ENCODE measurements around the gene FBXO5.

Gene FBXO5

GRCh38 chr6:152946995-152947394 lies 35.8 kb downstream of the FBXO5 start:
- no peak overlapping the region for H3K9ac ChIP-seq
- no peaks in the 10 kb centered on the region for H3K36me3 ChIP-seq (ENCODE audit: control insufficient read depth, insufficient read depth, low read length)
- no peaks in the 10 kb centered on the region for H3K79me2 ChIP-seq
- H3K4me3 ChIP-seq (ENCODE audit: low read depth, low read length), result no peak overlapping the region
- no peaks in the 10 kb centered on the region for H3K4me1 ChIP-seq
- H3K9me3 ChIP-seq (ENCODE audit: control insufficient read depth, low read length), result peaks cover 3% of the 10 kb centered on the region
- H3K27ac ChIP-seq, result no peak overlapping the region
- H3K4me2 ChIP-seq (ENCODE audit: low read length), result no peak overlapping the region
- no peak overlapping the region for H2AFZ ChIP-seq
- no peak for TF ChIP-seq CTCF (IDR thresholded peaks at IDR 0.05)
- no peaks in the 10 kb centered on the region for H3K27me3 ChIP-seq (ENCODE audit: control insufficient read depth, insufficient read depth, low read length)

GRCh38 chr6:152946484-152946883 lies 36.4 kb downstream of the FBXO5 start:
- Histone ChIP-seq H3K4me2 (ENCODE audit: low read length) (no peak overlapping the region), H3K27ac (no peak overlapping the region), H2AFZ (no peak overlapping the region), H3K27me3 (ENCODE audit: control insufficient read depth, insufficient read depth, low read length) (no peaks in the 10 kb centered on the region), H3K9ac (no peak overlapping the region), H3K36me3 (ENCODE audit: control insufficient read depth, insufficient read depth, low read length) (no peaks in the 10 kb centered on the region), H3K79me2 (no peaks in the 10 kb centered on the region), H3K4me1 (no peaks in the 10 kb centered on the region), H3K4me3 (ENCODE audit: low read depth, low read length) (no peak overlapping the region), H3K9me3 (ENCODE audit: control insufficient read depth, low read length) (peaks cover 3% of the 10 kb centered on the region)
- TF ChIP-seq CTCF (IDR thresholded peaks at IDR 0.05), result no peak

GRCh38 chr6:152943260-152943897 lies 39.5 kb downstream of the FBXO5 start:
- Histone ChIP-seq H3K4me2 (ENCODE audit: low read length) (no peak overlapping the region), H3K4me3 (ENCODE audit: low read depth, low read length) (no peak overlapping the region), H2AFZ (no peak overlapping the region), H3K4me1 (no peaks in the 10 kb centered on the region), H3K27me3 (ENCODE audit: control insufficient read depth, insufficient read depth, low read length) (no peaks in the 10 kb centered on the region), H3K27ac (no peak overlapping the region), H3K36me3 (ENCODE audit: control insufficient read depth, insufficient read depth, low read length) (no peaks in the 10 kb centered on the region), H3K9ac (no peak overlapping the region), H3K9me3 (ENCODE audit: control insufficient read depth, low read length) (peaks cover 3% of the 10 kb centered on the region), H3K79me2 (no peaks in the 10 kb centered on the region)
- TF ChIP-seq CTCF (IDR thresholded peaks at IDR 0.05), result no peak

GRCh38 chr6:152942319-152942869 lies 40.4 kb downstream of the FBXO5 start:
- Histone ChIP-seq H3K4me3 (ENCODE audit: low read depth, low read length) (no peak overlapping the region), H3K4me2 (ENCODE audit: low read length) (no peak overlapping the region), H3K9ac (no peak overlapping the region), H3K36me3 (ENCODE audit: control insufficient read depth, insufficient read depth, low read length) (no peaks in the 10 kb centered on the region), H3K4me1 (no peaks in the 10 kb centered on the region), H2AFZ (no peak overlapping the region), H3K79me2 (no peaks in the 10 kb centered on the region), H3K27me3 (ENCODE audit: control insufficient read depth, insufficient read depth, low read length) (no peaks in the 10 kb centered on the region), H3K27ac (no peak overlapping the region), H3K9me3 (ENCODE audit: control insufficient read depth, low read length) (peaks cover 3% of the 10 kb centered on the region)
- no peak for TF ChIP-seq CTCF (IDR thresholded peaks at IDR 0.05)

- Histone ChIP-seq H3K4me3 (ENCODE audit: low read depth, low read length) (no peak overlapping the region), H3K27ac (no peak overlapping the region)
These were observed 41.1 kb downstream of the FBXO5 start for GRCh38 chr6:152941746-152942145.

More at GRCh38 chr6:152941746-152942145, 41.1 kb downstream of the FBXO5 start:
- H3K4me1 ChIP-seq, result no peaks in the 10 kb centered on the region
- no peak overlapping the region for H2AFZ ChIP-seq
- no peaks in the 10 kb centered on the region for H3K27me3 ChIP-seq (ENCODE audit: control insufficient read depth, insufficient read depth, low read length)
- H3K9me3 ChIP-seq (ENCODE audit: control insufficient read depth, low read length), result peaks cover 3% of the 10 kb centered on the region
- no peaks in the 10 kb centered on the region for H3K79me2 ChIP-seq
- TF ChIP-seq CTCF (IDR thresholded peaks at IDR 0.05), result no peak
- no peak overlapping the region for H3K4me2 ChIP-seq (ENCODE audit: low read length)
- H3K9ac ChIP-seq, result no peak overlapping the region
- no peaks in the 10 kb centered on the region for H3K36me3 ChIP-seq (ENCODE audit: control insufficient read depth, insufficient read depth, low read length)

Measured in parathyroid adenoma (tissue), 2 donors.